HL-60/S4 treated with phorbol 12-myristate 13-acetate at 8.2 ng/mL for 4 days and 3 days (cell line): ENCODE data around the gene MALRD1.

Experiments used
- in situ Hi-C: fragments of 300-500 bp; cut with MboI; formaldehyde crosslinking; loops from 2 replicates; pipeline ENCODE4 v1.15.0; 2022; ENCODE audit warnings: low sequenced_read_pairs

MALRD1 gene

GRCh38 chr10:19563388-19564141 is 515.0 kb downstream of the MALRD1 start:
- in situ Hi-C loops, result no loop called here

- in situ Hi-C loops, result no loop called here
Measured at GRCh38 chr10:19570120-19570519, 521.5 kb downstream of the MALRD1 start.

- in situ Hi-C loops, result no loop called here
Measured at GRCh38 chr10:19570991-19571390, 522.4 kb downstream of the MALRD1 start.

GRCh38 chr10:19572056-19572455 is 523.5 kb downstream of the MALRD1 start:
- in situ Hi-C loops, result no loop called here

- in situ Hi-C loops, result no loop called here
Measured at GRCh38 chr10:19576576-19576975, 528.0 kb downstream of the MALRD1 start.

GRCh38 chr10:19577381-19577780 is 528.8 kb downstream of the MALRD1 start:
- in situ Hi-C loops, result no loop called here

- in situ Hi-C loops, result no loop called here
Measured at GRCh38 chr10:19577807-19578206, 529.2 kb downstream of the MALRD1 start.

GRCh38 chr10:19578571-19578970 is 530.0 kb downstream of the MALRD1 start:
- in situ Hi-C loops, result no loop called here

GRCh38 chr10:19579761-19580545 is 531.4 kb downstream of the MALRD1 start:
- in situ Hi-C loops, result no loop called here

GRCh38 chr10:19580691-19581090 is 532.1 kb downstream of the MALRD1 start:
- in situ Hi-C loops, result no loop called here

- in situ Hi-C loops, result no loop called here
Measured at GRCh38 chr10:19588608-19589007, 540.0 kb downstream of the MALRD1 start.

GRCh38 chr10:19592276-19592675 is 543.7 kb downstream of the MALRD1 start:
- in situ Hi-C loops, result no loop called here

GRCh38 chr10:19595212-19595845 is 546.7 kb downstream of the MALRD1 start:
- in situ Hi-C loops, result no loop called here

- in situ Hi-C loops, result no loop called here
Measured at GRCh38 chr10:19605806-19606205, 557.2 kb downstream of the MALRD1 start.

GRCh38 chr10:19606968-19607367 is 558.4 kb downstream of the MALRD1 start:
- in situ Hi-C loops, result no loop called here

GRCh38 chr10:19611775-19612174 is 563.2 kb downstream of the MALRD1 start:
- in situ Hi-C loops, result no loop called here

GRCh38 chr10:19616966-19617365 is 568.4 kb downstream of the MALRD1 start:
- in situ Hi-C loops, result no loop called here

GRCh38 chr10:19620811-19621210 is 572.2 kb downstream of the MALRD1 start:
- in situ Hi-C loops, result no loop called here

- in situ Hi-C loops, result no loop called here
Measured at GRCh38 chr10:19623321-19623720, 574.7 kb downstream of the MALRD1 start.

- in situ Hi-C loops, result no loop called here
Measured at GRCh38 chr10:19626156-19626555, 577.6 kb downstream of the MALRD1 start.

GRCh38 chr10:19628767-19629560 is 580.4 kb downstream of the MALRD1 start:
- in situ Hi-C loops, result no loop called here
